Left lung (tissue), 10 donors: ENCODE measurements around the gene TRPC6. TPM values are rescaled to one million over a fixed set of nuclear protein-coding genes. Genes with fewer than 3 reads are reported as not detected.

ENCODE experiments used
- ATAC-seq: fragments of 200-7000 bp; cut with Tn5 transposase; one replicate; pipeline ENCODE4 v1.9.1; 2020; ENCODE audit warnings: moderate library complexity
- DNase-seq, 4 donors: peaks; one replicate each; pipeline ENCODE4 v3.0.0-alpha.2; 2013 to 2020
- H3K27ac ChIP-seq, 2 donors: fragments of 200-600 bp; sonication (generic) in 1 of 2; one replicate each; pipeline versions ENCODE4 v1.5.0 to v1.8.0; 2020 to 2021
- H3K27me3 ChIP-seq, 2 donors: fragments of 200-600 bp; sonication (generic) in 1 of 2; one replicate each; pipeline versions ENCODE4 v1.5.0 to v1.8.0; 2020 to 2021
- H3K36me3 ChIP-seq, 2 donors: fragments of 200-600 bp; sonication (generic) in 1 of 2; one replicate each; pipeline versions ENCODE4 v1.5.0 to v1.8.0; 2020 to 2021
- H3K4me1 ChIP-seq, 2 donors: fragments of 200-600 bp; one replicate each; pipeline ENCODE4 v1.8.0; 2021
- H3K4me3 ChIP-seq, 2 donors: fragments of 200-600 bp; sonication (generic) in 1 of 2; one replicate each; pipeline versions ENCODE4 v1.5.0 to v1.8.0; 2020 to 2021; ENCODE audit warnings: mild to moderate bottlenecking in 1 of 2
- H3K9me3 ChIP-seq, 2 donors: fragments of 200-600 bp; sonication (generic) in 1 of 2; one replicate each; pipeline versions ENCODE4 v1.5.0 to v1.8.0; 2020 to 2021
- CTCF ChIP-seq, 2 donors: fragments of 200-600 bp; sonication (generic) in 1 of 2; IDR thresholded peaks; one replicate each; pipeline versions ENCODE4 v1.5.0 to v1.8.0; 2021; ENCODE audit warnings: antibody characterized with exemption in 2 of 2
- intact Hi-C, 2 donors: fragments of 100-400 bp; cut with DNase I; formaldehyde crosslinking; loops; one replicate each; pipeline versions ENCODE4 v1.11.2 to v1.14.2; 2022
- polyA plus RNA-seq, 6 donors: library from polyadenylated mRNA; unstranded; fragments of 120-200 nt; gene quantifications; one replicate each; pipeline ENCODE4 v1.2.1, GENCODE V29; 2013; ENCODE audit not compliant: insufficient read length in 6 of 6
- total RNA-seq, 2 donors: library from RNA; stranded (reverse); fragmentation: NEBNext Ultra II Directional; extraction: Animal tissue kit (Norgen Biotek cat#: 25700); gene quantifications; one replicate each; pipeline ENCODE4 v1.2.1, GENCODE V29; 2021
- donor health status: DM: no; HTN: yes; CAD: no.
- donor health status: DM: no; HTN: no; CAD: no.

TRPC6 gene
- total and polyA plus RNA-seq, 8 donors = 11.0 to 54.3 (median 39.1) TPM

DNA sequence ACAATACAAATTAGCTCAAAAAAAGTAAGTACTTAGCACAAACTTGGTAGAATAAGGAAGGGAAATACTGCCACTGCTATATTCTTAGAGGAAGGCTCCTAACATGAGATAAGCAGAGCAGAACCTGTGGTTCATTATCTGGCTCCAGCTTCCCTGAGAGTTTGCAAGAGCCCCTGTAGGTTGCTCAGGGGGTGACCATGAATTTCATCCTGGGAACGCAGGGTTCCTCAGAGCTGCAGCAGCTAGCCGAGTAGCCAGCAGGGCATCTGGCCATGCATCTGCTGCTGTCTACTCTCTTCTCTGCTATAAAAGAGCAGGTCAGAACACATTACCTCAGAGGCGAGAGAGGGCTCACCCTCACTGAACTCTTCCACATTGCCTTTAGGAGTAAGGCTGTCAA, 67.3 kb downstream of the TRPC6 start:
- intact Hi-C loops = no loop called here
- DNase-seq (no peak), ATAC-seq (no peak)

DNA sequence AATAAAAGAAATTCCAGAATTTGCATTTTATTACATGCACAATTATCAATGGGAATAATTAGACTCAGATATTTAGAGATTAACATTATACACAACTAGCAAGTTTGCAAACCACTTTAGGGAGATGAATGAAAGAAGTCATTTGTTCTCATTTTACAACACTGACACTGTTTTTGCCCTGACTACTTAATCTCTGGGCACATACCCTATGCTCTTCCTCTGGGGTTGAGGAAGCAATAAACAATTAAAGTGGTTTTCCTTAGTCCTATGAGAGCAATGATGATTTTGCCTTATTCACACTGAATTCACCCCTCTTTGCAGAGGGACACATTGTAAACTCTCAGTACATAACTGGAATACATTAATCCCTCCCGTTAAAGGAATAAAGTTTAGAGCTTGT, 72.7 kb downstream of the TRPC6 start:
- H3K9me3 ChIP-seq = no peaks in the 10 kb centered on the region
- ATAC-seq = no peak
- no peak for TF ChIP-seq CTCF (IDR thresholded peaks at IDR 0.05)
- no peak overlapping the region for H3K27ac ChIP-seq
- no peak overlapping the region for H3K4me3 ChIP-seq
- no peaks in the 10 kb centered on the region for H3K27me3 ChIP-seq
- H3K4me1 ChIP-seq = no peaks in the 10 kb centered on the region
- DNase-seq = no peak
- H3K36me3 ChIP-seq = no peaks in the 10 kb centered on the region
- intact Hi-C loops = no loop called here

More for the DNA sequence above, 67.3 kb downstream of the TRPC6 start:
- Histone ChIP-seq H3K27ac (no peak overlapping the region), H3K9me3 (peaks cover 0 to 6% of the 10 kb centered on the region in 2 donors), H3K4me1 (no peaks in the 10 kb centered on the region), H3K4me3 (no peak overlapping the region), H3K36me3 (no peaks in the 10 kb centered on the region), H3K27me3 (no peaks in the 10 kb centered on the region)
- TF ChIP-seq CTCF (IDR thresholded peaks at IDR 0.05) = no peak

DNA sequence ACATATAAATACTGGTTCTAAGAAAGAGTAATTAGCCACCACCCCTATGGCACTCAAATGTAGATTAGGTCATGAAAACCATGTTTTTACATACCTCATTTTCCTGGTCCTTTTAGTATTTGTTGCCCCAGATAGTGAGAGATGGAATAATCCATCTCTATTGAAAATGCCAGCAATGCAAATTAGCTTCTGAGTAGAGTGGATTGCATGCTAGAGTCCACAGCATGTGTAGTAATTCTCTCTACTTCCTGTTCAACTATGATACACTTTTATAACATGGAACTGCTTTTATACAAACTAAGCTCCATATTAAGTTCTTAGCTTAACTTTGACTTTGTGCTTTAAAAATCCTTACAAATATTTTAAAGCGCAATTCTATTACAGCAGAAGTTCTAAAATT, 73.2 kb downstream of the TRPC6 start:
- H3K36me3 ChIP-seq = no peaks in the 10 kb centered on the region
- no peaks in the 10 kb centered on the region for H3K9me3 ChIP-seq
- ATAC-seq (no peak), DNase-seq (no peak)
- no peaks in the 10 kb centered on the region for H3K27me3 ChIP-seq
- intact Hi-C loops = no loop called here
- H3K27ac ChIP-seq = no peak overlapping the region
- no peak for TF ChIP-seq CTCF (IDR thresholded peaks at IDR 0.05)
- H3K4me3 ChIP-seq = no peak overlapping the region
- H3K4me1 ChIP-seq = no peaks in the 10 kb centered on the region

DNA sequence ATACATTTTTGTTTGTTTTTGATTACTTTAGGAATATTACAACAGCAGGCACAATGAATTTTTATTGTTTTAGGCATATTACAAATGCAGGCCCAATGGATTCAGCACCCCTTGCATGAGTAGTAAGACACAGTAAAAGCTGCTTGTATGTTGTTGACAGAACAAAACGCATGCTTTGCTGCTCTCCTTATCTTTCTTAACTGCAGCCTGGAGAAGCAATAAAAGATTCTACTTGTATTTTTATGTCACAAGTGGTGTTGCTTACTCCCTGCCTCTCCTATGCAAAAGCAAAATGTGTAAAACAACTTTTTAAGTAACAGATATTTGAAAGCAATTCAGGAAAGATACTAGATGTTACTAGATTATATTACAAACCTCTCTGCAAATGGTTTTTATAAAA, 73.9 kb downstream of the TRPC6 start:
- ATAC-seq (no peak), DNase-seq (no peak)
- H3K9me3 ChIP-seq = no peaks in the 10 kb centered on the region
- no peak overlapping the region for H3K4me3 ChIP-seq
- H3K27me3 ChIP-seq = no peaks in the 10 kb centered on the region
- TF ChIP-seq CTCF (IDR thresholded peaks at IDR 0.05) = no peak
- no peaks in the 10 kb centered on the region for H3K4me1 ChIP-seq
- H3K27ac ChIP-seq = no peak overlapping the region
- H3K36me3 ChIP-seq = no peaks in the 10 kb centered on the region
- intact Hi-C loops = no loop called here

GRCh38 chr11:101508370-101508769, 75.4 kb downstream of the TRPC6 start:
- Histone ChIP-seq H3K27ac (no peak overlapping the region), H3K27me3 (no peaks in the 10 kb centered on the region), H3K36me3 (no peaks in the 10 kb centered on the region), H3K4me1 (no peaks in the 10 kb centered on the region), H3K4me3 (no peak overlapping the region), H3K9me3 (no peaks in the 10 kb centered on the region)
- DNase-seq = no peak
- intact Hi-C loops = no loop called here
- ATAC-seq = no peak
- no peak for TF ChIP-seq CTCF (IDR thresholded peaks at IDR 0.05)
